Astrocyte of the spinal cord (primary cell): ENCODE results near the gene SRF.

Source experiments
- DNase-seq: peaks from one replicate; pipeline ENCODE4 v3.0.0; 2011; ENCODE audit warnings: low read depth, low spot score
- H3K4me3 ChIP-seq: 2 replicates; pipeline ENCODE4 v1.5.1; 2011; ENCODE audit warnings: low read depth, mild to moderate bottlenecking, low read length, moderate library complexity
- CTCF ChIP-seq: IDR thresholded peaks from 2 replicates; pipeline ENCODE4 v1.5.1; 2012; ENCODE audit warnings: low read depth, mild to moderate bottlenecking, low read length, inconsistent platforms
- in situ Hi-C: cut with HindIII; loops from 2 replicates; pipeline ENCODE4 v1.10.0; 2017; ENCODE audit warnings: low sequenced_read_pairs

The SRF gene

GRCh38 chr6:43178150-43178549 is 7.1 kb downstream of the SRF start:
- no peak for DNase-seq
- in situ Hi-C loops, result no loop called here
- no peak overlapping the region for H3K4me3 ChIP-seq
- no peak for TF ChIP-seq CTCF

GRCh38 chr6:43178951-43179830 is 8.1 kb downstream of the SRF start:
- no peak overlapping the region for H3K4me3 ChIP-seq
- TF ChIP-seq CTCF, result no peak
- no peak for DNase-seq
- in situ Hi-C loops, result no loop called here

- no peak for TF ChIP-seq CTCF
- H3K4me3 ChIP-seq, result no peak overlapping the region
- in situ Hi-C loops, result no loop called here
- DNase-seq, result no peak
These were observed 9.0 kb downstream of the SRF start for GRCh38 chr6:43180058-43180457.

- no peak for DNase-seq
- no peak overlapping the region for H3K4me3 ChIP-seq
- no peak for TF ChIP-seq CTCF
- in situ Hi-C loops, result no loop called here
These were observed 9.9 kb downstream of the SRF start for GRCh38 chr6:43180985-43181384.

- no peak for DNase-seq
- no peak for TF ChIP-seq CTCF
- H3K4me3 ChIP-seq, result peak overlapping the region; percentile 74
- in situ Hi-C loops, result no loop called here
These were observed 10.5 kb downstream of the SRF start for GRCh38 chr6:43181621-43181941.

GRCh38 chr6:43181942-43182860 is 11.1 kb downstream of the SRF start, which contains the start of gene CUL9:
Gene CUL9 (plus strand): TSS chr6:43182196. CDS start chr6:43184311, 2,115 bp downstream.
- DNase-seq, result peak; percentile 68
- peak within 1 kb of the TSS; percentile 74 for H3K4me3 ChIP-seq
- in situ Hi-C loops, result no loop called here
- no peak for TF ChIP-seq CTCF
